ENCODE data around the gene NME3.

Gene NME3

DNA sequence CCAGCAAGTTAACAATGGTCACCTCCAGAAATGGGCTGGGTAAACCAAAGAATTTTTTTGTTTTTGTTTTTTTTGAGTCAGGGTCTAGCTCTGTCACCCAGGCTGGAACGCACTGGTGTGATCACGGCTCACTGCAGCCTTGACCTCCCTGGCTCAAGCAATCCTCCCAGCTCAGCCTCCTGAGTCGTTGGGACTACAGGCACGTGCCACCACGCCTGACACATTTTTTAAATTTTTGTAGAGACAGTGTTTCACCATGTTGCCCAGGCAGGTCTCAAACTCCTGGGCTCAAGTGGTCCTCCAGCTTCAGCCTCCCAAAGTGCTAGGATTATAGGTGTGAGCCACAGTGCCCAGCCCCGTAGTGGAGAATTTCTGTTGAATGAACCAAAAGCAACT lies 9.3 kb upstream of the NME3 start:
- DNase-seq (ENCODE audit: low spot score): no peak

DNA sequence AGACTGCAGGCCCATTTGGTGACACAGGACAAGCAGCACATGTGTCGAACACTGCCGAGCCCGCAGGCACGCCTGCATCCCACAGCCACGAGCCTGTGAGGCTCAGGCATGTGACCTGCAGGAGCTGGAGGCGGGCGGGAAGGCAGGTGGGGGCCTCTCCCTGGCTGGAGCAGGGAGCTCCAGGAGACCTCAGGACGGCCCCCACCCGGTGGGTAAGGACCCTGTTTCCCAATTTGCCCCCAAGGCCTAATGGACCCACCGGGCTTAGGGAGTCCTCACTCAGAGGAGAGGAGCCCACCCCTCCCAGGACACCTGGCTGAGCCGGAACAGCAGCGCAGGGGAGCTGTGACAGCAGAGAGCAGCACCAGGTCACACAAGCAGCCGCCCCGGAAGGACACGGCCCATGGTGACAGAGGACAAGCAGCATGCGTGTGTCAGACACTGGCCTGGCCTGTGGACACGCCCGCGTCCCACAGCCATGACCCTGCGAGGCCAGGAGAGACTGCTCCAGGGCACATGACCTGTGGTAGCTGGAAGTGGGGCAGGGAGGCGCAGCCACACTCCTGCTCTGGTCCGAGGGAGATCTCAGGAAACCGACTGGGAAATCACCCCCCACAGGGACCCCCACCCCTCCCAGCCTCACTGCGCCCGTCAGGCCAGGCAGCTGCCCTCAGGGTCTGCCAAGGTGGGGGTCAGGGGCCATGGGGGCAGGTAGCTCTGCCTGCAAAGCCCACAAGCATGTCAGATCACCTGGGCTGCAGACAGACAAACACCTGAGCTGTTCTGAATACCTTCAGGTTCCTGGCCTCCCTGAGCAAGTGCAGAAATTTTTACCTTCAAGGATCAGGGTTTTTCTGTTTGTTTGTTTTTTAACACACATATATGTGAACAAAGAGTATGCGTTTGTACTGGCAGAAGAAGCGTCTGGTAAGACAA lies 8.7 kb upstream of the NME3 start:
- no peak for DNase-seq (ENCODE audit: low spot score)

DNA sequence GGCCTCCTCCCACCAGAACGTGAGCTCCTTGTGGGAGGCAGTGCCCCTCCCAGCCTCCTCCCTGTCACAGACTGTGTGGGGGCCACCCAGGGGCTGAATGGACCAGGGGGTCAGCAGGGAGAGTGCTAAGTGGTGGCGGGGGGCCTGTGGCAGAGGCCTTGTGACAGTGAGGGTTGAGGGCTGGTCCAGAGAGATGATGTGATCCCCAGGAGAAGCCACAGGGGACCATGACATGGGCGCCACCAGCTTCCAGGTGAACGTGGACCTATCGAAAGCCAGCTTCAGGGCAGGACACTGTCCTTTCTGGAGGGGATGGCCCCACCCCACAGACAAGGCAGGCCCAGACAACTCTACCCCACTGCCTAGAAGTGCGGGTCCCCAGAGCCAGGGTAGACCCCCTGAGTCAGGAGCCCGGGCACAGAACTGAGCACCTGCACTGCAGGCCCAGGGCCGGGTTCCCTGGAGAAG lies 7.9 kb upstream of the NME3 start:
- DNase-seq (ENCODE audit: low spot score): no peak

DNA sequence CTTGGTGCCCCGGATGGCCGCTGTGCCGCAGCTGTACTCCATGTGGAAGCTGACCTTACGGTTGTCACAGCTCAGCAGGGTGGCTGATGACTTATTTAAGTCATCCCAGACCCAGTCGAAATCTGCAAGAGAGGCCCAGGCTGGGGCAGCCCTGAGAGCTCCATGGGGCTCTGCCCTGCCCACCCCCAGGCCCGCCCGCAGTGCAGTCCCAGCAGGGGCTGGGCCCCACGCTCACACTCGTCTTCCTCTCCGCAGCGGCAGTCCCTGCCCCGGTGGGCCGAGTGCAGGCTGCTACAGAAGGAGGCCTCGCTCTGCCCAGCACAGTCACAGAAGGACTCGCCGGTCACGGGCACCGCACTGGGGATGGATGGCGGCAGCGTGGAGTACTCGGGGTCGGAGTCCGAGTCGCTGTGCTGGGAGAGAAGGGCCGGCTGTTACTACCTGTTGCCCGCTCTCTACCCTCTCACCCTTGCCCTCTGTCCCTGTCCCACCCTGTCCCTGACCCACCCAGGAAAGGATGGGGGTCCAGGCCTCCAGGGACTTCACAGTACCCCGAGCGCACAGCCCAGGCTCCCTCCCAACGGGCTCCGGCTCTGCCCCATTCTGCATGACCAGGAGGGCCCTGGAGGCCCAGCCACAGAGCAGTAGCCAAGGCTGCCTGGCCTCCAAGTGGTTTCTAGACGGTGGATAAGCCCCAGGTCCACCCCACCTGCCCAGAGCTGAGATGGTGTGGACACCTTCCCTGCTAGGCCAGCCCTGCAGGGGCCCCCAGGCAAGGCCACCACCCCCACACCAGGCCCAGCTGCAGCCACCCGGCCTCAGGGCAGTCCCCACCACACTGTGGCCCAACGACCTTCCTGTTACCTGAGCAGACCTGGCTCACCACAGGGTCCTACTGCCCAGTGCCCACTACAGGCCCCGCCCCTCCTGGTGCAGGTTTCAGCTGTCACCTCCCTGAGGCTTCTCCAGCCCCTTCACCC lies 7.1 kb upstream of the NME3 start:
- no peak for DNase-seq (ENCODE audit: low spot score)

DNA sequence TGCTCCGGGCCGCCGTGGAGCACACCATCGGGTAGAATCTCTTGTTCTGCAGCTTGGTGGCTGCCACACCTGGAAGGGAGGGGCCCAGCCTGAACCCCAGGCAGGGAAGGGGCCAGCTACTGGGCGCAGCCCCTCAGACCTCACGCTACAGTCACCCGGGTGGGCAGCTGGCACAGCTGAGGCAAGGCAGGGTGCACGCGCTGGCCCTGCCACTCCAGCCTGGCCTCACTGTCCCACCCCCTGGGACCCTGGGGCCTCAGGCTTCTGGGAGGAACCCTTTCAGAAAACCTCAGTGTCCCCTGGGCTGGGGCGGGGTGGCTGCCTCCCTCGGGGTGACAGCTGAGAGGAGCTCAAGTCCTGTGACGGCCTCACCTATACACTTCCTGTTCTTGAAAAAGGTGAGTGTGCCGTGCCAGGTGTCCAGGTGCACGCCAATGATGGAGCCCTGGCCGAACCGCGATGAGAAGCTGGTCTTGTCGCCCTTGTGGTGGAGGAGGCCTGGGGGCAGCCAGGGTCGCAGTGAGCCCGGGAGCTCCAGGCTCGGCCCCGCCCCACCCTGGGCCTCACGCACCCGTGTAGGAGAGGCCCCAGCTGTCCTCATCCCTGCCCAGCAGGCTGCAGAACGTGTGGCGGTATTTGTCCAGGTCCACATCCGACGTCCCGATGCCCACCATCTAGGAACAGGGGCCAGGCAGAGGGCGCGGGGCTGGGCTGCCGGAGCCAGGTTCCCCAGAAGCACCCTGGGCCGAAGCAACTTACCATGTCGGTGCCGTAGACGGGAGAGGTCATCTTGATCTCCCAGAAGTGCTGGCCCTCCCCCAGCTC lies 6.2 kb upstream of the NME3 start:
- no peak for DNase-seq (ENCODE audit: low spot score)

DNA sequence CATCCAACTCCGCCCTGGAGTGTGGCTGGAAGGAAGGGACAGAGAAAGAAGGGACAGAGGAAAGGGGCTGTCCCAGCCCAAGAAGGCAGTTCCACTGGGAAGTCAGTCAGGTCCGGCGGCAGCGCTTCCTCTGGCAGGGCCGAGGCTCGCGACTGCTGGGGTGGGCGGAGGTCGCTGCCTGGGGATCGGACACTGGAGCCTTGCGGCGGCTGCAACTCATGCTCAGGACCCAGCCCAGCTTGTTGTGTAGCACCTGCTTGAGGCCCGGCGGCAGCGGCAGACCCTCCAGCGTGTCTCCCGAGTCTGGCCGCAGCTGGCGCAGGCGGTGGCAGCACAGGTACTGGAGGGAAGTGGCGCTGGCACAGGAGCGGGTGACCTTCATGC lies 5.6 kb upstream of the NME3 start:
- DNase-seq (ENCODE audit: low spot score): no peak

DNA sequence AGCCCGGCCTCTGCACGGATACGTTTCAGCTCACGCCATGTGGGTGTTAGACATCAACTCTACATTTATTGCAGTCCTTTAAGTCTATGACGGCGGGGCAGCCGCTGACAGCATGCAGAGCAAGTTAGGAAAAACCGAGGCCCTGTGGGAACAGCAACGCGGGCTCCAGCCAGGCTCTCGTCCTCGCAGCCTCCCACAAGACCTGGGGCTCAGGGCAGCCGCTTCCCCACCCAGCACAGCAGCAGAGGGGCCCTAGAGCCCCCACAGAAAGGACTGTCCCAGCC lies 5.3 kb upstream of the NME3 start:
- DNase-seq (ENCODE audit: low spot score): no peak

DNA sequence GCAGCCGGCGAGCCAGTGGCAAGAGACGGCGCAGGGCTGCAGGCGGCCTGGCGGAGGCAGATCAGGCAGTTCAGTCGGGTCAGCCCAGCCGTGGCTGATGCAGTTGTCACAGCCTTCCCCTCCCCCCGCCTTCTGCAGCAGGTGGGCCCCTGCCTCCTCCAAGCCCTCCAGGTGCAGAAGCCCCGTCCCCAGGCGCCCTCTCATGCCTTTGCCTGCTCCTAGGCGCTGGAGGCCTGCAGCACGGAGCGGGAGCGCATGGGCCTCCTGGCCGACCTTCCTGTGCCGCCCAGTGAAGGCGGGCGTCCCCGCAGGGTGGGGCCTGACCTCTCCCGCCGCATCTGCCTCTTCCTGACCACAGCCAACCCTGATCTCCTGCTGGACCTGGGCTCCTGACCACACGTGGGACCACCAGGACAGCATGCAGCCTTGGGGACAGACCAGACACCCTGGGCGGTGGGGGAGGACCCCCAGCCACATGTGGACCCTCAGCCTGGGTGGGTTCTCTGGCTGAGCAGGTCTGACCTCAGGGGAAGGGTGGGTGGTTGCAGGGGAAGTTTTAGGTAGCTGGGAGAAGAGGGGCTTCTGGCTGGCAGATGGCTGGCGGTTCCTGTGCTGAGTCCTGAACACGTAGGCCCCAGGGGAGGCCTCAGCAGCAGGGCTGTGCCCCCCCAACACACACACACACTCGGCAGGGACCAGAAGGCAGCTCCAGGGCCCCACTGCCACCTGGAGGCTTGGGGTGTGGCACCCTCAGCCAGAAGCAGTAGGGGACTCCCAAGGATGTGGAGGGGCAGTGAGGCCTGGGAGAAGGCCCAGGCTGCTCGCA lies 4.7 kb upstream of the NME3 start:
- no peak for DNase-seq (ENCODE audit: low spot score)

DNA sequence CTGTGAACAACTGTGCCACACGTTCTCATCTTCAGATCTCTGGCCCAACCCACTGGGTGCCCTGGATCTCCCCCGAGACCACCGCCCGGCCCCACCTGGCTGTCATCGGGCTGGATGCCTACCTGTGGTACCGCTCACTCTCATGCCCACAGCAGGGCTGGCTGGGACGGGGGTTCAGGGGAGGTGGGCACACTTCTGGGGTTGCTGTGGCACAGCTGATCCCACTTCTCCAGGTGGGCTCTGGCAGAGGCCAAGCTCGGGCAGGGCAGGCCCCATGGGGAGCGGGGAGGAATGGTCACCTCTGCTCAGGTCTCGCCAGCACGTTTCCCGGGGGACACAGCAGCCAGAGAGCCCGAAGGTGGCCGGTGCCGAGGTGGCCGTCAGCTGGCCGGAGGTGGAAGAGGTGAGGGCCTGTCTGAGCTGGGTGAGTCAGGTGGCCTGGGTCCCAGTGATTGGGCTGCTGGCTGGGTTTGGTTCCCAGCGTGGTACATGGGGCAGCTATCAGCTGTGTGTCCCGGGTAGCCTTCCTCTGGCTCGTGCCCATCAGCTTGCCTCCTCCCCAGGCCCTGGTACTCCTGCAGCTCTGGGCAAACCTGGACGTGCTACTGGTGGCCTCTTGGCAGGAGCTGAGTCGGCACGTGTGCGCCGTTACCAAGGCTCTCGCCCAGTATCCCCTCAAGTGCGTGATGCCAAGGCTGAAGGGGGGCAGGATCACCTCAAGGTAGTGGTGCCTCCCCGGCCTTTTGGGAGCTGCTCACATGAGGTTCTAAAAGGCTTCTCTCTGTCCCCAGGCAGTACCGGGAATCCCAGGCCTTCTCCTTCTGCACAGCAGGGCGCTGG lies 3.9 kb upstream of the NME3 start:
- DNase-seq (ENCODE audit: low spot score): no peak

DNA sequence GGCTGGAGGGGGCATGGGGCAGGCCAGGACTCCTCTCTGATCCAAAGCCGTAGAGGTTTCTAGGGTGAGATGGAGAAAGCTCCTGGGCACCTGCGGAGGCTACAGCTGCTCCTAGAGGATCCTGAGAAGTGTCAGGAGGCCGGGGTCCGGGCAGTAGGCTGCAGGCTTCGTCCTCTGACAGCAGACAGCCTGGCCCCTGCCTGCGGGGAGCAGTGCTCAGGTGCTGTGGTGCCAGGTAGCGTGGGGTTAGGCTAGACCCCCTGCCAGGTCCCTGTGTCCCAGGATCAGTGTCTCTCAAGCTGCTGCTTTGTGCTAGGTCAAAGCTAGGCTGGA lies 3.1 kb upstream of the NME3 start:
- no peak for DNase-seq (ENCODE audit: low spot score)

DNA sequence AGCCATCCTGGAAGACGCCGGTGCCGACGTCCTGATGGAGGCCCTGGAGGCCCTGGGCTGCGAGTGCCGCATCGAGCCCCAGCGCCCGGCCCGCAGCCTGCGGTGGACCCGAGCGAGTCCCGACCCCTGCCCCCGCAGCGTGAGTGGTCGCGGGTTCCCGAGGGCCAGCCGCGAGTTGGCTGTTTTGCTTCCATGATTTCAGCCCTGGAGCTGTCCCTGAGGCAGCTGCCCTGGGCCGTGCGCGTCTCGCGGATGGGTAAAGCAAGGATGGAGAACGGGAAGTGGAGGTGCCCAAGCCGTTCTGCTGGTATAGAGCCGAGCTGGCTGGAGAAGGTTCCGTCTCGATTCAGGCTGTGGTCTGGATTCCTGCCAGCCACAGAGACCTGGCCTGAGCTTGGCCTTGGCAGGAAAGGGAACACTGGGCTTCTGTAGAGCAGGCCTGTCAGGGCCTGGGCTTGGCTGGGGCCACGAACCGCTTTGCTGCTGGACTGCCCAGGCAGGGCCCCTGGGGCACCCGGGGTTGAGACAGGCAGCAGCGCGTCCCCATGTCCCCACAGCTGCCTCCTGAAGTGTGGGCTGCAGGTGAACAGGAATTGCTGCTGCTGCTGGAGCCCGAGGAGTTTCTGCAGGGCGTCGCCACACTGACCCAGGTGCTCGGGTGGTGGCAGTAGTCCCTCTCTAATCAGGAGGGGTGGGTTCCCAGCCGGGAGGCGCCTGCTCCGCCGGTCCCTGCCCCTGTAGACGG lies 2.5 kb upstream of the NME3 start:
- no peak for DNase-seq (ENCODE audit: low spot score)

DNA sequence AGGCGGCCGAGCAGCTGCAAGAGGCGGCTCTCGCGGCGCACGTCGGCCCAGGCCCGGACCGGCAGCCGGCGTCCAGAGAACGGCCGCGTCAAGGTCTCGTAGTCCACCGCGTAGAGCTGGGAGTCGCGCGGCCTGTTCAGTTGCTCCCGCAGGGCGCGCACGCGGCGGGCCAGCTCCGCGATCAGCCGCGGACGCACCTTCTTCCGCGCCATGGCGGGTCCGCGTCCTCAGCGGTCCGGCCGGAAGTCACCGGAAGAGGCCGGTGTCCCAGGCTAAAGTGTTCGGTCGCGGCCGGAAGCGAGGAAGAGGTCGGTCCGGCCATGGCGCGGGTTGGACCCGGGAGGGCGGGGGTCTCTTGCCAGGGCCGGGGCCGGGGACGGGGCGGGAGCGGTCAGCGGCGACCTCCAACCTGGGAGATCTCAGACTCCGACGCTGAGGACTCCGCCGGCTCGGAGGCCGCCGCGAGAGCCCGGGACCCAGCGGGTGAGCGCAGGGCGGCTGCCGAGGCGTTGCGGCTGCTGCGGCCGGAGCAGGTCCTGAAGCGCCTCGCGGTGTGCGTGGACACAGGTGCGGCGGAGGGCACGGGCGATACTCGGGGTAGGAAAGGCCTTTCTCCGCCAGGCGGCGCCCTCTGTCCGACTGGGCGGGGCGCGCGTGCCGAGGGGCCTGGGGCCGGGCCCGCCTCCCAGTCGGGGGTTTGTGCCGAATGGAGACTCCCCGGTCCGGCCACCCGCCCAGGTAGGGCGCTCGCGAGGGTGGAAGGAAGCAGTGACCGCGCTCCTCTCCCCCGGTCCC lies 1.8 kb upstream of the NME3 start, which contains the start of gene MRPS34:
Gene MRPS34 (minus strand): TSS at position 227 of the 795 bp plus-strand sequence. CDS start 15 bp downstream, at position 212.
- peak; percentile 91 for DNase-seq (ENCODE audit: low spot score)

DNA sequence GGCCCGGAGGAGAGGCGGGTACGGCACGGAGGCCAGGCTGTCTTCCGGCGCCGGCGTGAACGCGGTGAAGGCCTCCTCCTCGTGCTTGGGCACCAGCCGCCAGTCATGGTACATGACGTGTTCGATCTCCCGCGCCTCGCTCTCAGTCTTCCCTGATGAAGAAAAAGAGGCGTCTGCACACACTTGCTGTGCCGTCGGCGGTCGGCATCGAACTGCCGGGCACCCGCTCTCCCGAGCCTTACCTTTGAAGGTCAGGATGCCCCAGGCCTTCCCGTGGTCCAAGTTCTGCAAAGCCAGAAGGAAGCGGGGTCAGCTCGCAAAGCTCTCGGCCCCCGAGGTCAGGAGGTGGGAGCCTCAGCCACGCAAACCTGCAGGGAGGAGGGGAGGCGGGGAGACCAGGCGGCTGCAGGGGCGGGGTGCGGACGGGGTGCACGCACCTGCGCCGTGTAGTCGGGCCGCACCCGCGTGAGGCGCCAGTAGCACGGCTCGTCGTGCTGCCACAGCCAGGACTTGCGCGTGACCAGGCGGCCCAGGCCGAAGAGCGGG lies 1.1 kb upstream of the NME3 start, which contains the start of gene EME2:
Gene EME2 (plus strand): TSS at position 449 of the 546 bp plus-strand sequence. CDS start 418 bp downstream, outside the sequence.
- no peak for DNase-seq (ENCODE audit: low spot score)

DNA sequence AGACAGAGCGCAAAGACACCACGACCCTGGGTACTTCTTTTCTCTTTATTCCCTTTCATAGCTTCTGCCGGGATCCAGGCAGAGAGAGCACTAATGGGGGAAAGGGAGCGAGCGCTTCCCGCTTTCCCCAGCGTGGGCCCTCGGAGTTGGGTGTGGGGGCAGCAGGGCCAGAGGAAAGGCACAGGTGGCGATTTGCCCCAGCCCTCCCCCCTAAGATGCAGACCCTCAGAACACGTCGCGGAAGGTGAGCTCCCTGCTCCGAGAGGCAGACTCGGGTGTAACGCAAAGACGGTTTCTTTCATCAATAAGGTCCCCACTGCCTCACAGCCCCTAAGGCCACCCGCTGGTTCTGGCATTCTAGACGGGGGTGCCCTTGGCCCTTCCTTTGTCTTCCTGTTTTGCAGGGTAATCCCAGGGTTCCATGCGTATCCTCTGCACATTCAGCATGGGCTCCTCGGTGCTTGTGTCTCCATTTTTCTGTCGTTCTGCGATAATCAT lies 570 bp upstream of the NME3 start:
- no peak for DNase-seq (ENCODE audit: low spot score)

DNA sequence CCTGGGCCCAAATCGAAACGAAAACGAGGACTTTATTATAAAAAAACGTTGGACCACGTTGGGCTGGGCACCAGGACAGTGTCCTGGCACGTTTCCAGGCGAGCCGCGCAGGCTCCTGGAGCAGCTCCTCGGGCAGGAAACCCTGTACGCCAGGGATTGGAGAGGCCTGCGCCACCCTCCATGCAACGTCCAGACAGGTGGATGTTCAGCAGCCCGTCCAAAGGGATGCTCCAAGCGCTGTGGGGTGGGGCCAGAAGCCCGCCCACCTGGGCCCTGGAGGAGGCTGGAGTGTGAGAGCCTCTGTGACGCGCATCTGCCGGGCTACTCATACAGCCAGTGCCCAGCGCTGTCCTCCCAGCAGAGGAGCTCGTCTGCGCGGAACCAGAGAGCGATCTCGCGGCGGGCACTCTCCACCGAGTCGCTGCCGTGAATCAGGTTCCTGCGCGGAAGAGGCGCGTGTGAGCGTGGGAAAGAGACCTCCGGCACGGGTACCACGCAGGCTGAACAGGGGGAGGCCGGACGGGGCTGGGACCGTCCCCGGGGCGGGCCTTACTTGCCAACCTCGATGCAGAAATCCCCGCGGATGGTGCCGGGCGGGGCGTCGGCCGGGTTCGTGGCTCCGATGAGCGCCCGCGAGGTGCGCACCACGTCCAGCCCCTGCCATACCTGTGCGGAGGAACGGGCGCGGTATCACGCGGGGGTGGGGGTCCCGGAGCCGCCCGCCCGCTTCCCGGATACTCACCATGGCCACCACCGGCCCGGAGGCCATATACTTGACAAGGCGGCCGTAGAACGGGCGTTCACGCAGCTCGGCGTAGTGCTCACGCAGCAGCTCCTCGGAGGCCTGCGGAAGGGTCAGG lies 785 bp downstream of the NME3 start:
- peak; percentile 54 for DNase-seq (ENCODE audit: low spot score)

Data from SK-N-DZ (cell line).